HG03025 (cell line): ENCODE data around the gene RAB31.
"Not testable (repeated sequence)": the region's sequence is repeated elsewhere in the genome, so short reads cannot be mapped to it uniquely, and the experiment has no call there.

ENCODE experiments used
- ATAC-seq: cut with Tn5 transposase; IDR thresholded peaks from one replicate; pipeline ENCODE4 v1.9.1; 2021; ENCODE audit warnings: mild to moderate bottlenecking, moderate library complexity; ENCODE audit not compliant: unreplicated experiment, low FRiP score

RAB31 gene

DNA sequence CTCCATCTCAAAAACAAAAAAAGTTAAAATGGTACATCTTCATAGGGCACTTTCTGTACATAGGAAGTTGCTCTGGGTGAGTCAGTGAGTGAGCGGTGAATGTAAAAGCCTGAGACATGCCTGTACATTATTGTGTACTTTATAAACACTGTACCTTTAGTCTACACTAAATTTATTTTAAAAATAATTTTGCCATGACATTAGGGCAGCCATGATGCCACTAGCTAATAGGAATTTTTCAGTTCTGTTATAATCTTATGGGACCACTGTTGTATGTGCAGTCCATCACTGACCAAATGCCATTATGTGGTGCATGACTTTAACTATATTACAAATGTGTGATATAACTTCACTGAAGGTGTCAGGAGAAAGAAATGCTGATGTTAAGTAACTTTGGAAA, 166.6 kb downstream of the RAB31 start:
- no peak for ATAC-seq

DNA sequence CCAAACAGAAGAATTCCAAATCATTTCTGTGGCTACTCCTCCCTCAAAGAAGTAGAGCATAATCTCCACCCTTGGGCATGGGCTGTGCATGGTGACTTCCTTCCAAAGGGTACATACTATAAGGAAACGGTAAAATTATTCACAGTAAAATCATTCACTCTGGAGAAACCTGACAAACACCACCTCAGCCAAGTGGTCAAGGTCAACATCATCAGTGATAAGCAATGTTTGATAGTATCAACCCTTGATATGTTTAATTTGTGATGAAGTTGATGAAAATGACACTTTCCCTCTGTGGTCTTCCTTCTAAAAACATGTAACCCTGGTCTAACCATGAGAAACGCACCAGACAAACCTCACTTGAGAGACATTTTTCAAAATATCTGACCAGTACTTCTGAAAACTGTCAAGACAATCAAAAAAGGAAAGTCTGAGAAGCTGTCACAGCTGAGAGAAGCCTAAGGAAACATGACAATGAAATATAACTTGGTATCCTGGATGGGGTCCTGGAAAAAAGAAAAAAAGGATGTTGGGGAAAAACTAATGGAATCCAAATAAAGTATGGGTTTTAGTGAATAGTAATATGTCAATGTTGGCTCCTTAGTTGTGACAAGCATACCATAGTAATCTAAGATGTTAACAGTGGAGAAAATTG, 168.2 kb downstream of the RAB31 start:
- no peak for ATAC-seq

DNA sequence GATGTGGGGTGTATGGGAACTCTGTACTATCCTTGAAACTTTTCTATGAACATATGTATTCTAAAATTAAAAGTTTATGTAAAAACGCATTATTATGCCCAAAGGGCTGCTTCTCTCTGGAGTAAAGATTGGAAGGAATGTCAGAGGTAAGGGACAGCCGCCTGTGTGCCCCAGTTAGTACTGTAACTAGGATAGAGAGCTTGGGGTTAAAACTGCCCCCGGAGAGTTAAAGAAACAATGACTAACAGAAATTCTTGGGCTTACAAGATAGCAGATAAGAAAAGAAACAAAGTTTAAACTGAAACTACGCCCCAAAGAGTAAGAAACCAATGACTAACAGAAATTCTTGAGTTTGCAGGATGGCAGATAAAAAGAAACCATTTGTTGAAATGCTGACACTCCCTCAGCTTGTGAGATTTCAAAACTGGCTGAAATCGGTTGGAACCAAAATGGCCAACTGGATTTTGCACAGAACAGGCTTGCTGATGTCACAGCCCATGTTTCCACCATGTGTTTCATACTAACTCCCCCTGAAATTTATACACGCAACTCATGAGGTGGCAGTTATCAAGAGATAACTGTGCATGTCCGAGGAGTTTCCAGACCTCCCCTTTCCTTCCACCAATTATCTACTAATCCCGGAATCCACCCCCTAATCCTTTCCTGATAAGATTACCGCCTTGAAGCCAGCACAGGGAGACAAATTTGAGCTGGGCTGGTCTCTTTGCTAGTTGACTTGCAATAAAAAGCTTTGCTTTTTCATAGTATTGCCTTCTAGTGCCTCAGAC, 169.0 kb downstream of the RAB31 start:
- no peak for ATAC-seq

DNA sequence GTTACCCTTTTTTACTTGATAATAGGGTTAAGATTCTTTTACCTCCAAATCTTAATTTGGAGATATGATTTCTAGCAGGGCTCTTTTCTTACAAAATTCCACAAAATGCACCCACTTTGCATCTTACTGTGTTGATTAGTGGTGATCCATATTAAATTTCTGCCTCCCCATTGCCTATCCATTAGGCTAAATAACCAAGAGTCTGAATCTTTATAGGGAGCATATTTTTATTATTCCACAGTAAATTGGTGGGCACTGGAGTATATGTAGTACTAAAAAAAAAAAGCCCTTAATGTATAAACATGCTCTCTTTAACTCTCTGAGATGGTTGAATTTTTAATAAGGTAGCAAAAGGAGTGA, 169.5 kb downstream of the RAB31 start:
- ATAC-seq = no peak

DNA sequence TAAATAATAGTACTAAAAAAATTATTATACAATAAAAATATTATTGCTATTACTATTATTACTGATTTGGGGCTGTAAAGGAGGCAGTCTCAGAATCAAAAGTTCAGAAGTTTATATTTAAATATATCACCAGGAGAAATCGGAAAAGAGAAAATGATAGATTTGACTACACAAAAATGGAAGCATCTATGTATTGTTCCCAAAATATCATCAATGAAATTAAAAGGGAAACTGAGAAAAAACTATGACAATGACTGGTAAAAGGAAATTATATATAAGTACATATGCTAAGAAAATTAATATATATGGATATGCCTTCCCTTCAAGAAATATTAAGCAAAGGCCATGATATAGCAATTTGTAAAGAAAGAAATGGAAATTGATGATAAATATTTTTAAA, 170.0 kb downstream of the RAB31 start:
- ATAC-seq = no peak

DNA sequence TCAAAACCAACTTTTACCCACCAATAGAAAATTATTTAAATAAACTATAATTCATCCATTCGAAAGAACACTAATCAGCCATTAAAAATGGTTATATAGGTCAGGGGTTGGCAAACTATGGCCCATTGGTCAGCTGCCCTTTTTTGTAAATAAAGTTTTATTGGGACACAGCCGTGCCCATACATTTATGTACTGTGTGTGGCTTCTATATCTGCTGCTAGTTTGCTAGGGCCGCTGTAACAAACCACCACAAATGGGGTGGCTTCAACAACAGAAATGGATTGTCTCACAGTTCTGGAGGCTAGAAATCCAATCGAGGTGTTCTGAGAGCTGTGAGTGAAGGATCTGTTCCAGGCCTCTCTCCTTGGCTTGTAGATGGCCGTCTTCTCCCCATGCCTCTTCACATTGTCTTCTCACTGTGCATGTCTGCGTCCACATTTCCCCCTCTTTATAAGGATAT, 170.7 kb downstream of the RAB31 start:
- ATAC-seq = no peak

DNA sequence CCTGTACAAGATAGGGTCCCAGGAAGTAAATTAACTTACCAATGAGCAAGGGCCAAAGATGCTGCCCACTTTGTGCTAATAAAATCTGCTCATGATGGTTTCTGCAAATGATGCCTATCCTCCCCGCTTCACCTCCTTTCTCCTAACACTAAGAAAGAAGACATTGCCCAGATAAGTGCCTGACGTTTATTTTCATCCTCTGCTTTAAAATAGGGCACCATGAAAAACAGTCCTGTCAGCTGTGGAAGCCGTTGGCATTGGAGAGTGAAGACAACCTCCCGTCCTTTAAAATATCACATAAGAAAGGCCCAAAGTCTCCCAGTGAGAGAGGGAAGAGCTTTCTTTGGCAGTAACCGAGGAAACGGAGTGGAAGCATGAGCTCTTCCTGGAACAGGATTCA, 176.0 kb downstream of the RAB31 start:
- no peak for ATAC-seq

DNA sequence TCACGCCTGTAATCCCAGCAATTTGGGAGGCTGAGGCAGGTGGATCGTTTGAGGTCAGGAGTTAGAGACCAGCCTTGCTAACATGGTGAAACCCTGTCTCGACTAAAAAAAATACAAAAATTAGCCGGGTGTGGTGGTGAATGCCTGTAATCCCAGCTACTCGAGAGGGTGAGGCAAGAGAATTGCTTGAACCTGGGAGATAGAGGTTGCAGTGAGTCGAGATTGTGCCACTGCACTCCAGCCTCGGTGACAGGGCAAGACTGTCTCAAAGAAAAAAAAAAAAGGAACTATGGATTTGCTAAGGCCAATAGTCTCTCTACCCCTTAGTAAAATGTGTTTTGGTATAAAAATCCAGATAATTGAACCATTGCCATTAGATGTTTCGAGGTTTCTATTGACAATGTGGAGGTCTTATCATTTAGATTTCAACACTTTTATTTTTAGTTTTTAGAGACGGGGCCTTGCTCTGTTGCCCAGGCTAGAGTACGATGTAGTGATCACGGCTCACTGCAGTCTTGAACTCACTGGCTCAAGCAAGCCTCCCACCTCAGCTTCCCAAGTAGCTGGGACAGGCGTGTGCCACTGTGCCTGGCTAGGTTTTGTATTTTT, 176.5 kb downstream of the RAB31 start:
- no peak for ATAC-seq

DNA sequence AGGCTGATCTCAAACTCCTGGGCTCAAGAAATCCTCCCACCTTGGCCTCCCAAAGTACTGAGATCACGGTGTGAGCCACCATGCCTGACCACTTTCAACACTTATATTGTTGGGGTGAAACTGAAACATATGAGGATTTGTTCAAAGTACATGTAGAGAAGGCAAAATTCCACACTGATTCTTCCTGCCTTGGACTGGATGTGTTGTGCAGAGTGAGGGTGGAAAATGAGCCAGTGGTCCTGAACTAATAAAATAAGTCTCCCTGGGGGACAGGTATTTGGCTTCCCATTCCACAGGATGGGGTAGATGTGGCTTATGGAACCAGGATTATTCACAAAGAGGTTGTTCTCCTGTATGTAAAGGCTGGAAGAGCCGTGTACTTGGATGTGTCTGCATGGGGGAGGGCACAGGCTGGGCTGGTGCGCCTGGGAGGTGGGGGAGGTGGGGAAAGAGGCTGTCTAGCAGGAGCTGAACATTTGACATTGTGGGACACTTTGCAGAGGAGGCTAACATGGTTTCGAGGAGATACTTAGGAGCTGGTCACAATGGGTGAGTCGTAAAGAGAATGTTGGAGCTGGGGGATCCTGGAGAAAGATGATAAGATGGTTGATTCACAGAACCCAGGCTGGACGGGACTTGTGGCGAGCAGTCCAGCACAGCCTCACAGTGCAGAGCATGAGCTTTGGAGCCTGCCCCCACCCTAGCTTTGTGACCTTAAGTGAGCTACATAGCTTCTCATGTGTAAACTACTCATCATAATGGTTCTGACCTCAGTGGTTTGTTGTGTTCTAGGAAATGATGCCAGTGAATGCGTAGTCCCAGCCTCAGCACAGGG, 177.3 kb downstream of the RAB31 start, which contains the start of gene TXNDC2:
TSS of gene TXNDC2 (plus strand) at position 804 of the 835 bp plus-strand sequence. CDS start 708 bp downstream, outside the sequence.
- ATAC-seq = no peak

DNA sequence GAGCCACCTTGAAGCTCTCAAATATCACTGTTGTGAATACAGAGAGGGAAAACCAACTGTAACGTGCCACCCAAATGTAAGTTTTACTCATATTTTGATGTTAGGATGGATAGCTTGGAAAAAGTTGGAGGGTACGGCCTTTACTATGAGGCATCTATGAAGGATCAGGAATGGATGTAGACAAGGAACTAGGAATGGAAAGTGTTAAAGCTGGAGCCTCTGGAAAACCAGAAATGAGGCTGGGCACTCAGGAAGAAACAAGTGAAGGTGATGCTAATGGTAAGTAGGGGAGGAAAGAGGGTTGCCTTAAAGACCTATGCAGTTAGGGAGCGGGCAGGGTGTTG, 177.9 kb downstream of the RAB31 start:
- ATAC-seq = no peak

DNA sequence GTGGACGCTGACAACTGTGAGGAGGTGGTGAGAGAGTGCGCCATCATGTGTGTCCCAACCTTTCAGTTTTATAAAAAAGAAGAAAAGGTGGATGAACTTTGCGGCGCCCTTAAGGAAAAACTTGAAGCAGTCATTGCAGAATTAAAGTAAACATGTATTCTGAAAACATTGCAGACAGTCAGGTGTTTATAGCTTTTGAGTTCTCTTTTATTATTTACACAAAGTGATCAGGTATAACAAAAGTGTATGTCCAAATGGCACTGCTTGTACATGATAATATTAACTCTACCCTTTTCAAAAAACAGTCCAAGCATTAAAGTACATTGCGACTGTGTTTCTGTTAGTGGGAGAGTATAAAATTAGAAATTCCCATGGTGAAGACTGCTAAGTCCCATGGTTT, 179.9 kb downstream of the RAB31 start:
- no peak for ATAC-seq

DNA sequence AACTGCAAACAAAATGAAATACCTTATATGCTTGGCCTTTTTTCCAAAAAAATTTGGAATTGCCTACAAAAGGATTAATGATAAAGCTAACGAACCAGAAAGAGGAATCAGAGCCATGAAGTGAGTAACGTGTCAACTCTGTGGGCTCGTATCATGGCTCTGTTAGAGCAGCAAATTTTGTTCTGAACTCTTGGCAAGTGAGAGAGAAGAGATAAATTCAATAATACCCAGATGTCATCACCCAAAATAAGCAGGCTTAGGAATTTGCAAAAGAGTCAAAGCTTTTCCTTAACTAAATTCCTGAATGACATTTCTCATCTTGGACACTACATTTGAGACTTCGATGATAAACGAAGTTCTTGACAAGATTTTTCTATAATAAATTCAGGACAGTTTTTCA, 182.1 kb downstream of the RAB31 start:
- ATAC-seq = no peak

DNA sequence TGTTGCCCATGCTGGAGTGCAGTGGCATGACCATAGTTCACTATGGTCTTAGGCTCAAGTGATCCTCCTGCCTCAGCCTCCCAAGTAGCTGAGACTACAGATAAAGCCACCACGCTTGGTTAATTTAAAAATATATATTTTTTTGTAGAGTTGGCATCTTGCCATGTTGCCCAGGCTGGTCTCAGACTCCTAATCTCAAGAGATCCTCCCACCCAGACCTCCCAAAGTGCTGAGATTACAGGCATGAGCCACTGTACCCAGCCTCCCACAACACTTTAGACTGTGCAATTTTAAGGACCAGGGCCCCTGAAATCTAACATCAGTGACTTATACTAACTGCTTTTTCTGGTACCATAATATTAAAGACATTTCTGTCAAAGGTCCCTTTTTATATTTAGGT, 182.9 kb downstream of the RAB31 start:
- no peak for ATAC-seq

DNA sequence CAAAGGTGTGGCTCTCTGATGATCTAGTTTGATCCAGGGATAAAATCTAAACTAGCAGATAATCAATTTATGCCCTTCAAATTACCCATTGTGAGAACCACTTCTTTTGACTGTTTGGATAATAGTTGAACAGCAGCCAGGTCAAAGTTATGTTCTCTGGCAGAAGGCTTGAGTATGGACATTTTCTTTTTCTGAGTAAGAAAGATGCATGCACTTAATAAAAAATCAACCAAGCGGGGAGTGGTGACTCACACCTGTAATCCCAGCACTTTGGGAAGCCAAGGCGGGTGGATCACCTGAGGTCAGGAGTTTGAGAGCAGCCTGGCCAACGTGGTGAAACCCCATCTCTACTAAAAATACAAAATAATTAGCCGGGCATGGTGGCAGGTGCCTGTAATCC, 183.4 kb downstream of the RAB31 start:
- not testable (repeated sequence) for ATAC-seq

DNA sequence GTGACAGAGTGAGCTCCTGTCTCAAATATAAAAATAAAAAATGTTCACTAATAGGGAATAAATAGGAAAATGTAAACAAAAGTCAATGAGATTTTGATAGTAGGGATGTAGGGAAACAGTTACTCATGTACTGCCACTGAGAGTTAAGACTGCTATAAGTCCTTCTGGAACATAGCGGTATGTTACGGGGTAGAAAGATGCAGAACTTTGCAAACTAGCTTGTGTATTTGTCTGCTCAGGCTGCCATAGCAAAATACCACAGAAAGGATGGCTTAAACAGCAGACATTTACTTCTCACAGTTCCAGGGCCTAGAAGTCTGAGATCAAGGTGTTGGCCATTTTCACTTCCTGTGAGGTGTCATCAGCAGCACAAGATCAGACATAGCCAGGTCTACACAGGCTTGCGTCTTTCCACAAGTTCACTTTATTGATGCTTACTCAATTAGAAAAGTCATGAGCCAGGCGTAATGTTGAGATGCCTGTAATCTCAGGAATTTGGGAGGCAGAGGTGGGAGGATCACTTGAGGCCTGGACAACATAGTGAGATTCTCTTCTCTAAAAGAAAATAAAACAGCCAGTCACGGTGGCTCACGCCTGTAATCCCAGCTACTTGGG, 186.5 kb downstream of the RAB31 start:
- no peak for ATAC-seq

DNA sequence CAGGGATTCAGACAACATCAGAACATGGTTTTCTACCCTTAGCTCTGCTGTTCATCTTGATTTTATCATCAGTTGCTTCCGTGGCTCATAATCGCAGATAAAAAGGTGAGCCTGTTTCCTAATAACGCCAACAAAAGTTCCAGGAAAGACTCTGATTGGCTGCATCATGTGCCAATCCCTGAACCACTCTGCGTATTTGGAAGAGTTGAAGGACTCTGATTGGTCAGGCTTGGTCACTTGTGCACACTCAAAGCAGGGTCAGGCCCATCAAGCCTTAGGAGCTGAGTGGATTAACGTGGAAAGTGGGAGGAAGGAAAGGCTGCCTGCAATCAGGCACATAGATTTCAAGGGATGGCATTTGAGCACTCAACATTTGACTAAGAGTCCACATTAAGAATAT, 189.0 kb downstream of the RAB31 start:
- no peak for ATAC-seq

DNA sequence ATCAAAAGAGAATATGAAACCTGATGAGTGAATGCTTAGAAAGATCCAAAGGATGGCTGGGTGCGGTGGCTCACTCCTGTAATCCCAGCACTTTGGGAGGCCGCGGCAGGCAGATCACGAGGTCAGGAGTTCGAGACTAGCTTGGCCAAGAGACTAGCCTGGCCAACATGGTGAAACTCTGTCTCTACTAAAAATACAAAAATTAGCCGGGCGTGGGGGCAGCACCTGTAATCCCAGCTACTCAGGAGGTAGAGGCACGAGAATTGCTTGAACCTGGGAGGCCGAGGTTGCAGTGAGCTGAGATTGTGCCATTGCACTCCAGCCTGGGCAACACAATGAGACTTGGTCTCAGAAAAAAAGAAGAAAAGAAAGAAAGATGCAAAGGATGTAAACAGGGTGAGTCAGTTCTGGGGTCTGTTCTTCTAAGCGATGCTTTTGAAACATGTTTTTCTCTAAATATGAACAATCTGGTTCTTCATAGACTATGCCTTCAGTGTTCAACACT, 189.7 kb downstream of the RAB31 start:
- ATAC-seq = not testable (repeated sequence)

DNA sequence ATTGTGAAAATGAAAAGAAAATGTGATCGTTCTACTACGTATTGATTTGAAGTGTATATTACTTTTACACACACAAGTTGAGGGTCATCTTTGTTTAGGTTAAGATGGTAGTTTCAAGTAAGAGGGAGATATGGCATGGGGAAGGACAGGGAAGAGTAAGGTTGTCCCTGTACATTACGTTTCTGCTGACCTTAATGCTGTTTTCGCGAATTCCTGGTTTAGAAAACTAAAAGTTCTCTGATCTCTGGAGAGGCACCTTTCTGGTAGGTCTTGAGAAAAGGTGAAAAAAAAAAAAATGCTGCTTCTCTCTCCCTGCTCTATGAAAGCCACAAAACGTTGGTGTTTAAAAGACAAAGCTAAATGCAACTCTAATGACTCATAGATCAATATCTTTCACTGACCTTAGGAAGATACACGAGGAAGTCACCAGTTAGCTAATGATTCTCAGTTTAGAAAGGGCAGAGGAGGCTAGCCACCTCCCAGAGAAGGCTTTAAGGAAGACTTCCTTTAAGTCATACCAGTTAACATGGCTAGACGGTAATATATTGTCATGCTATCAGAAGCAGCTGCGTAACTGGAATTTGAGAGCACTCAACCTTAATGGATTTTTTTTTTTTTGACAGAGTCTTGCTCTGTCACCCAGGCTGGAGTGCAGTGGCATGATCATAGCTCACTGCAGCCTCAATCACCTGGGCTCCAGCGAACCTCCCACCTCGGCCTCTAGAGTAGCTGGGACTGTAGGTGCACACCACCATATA, 190.9 kb downstream of the RAB31 start:
- ATAC-seq = no peak

DNA sequence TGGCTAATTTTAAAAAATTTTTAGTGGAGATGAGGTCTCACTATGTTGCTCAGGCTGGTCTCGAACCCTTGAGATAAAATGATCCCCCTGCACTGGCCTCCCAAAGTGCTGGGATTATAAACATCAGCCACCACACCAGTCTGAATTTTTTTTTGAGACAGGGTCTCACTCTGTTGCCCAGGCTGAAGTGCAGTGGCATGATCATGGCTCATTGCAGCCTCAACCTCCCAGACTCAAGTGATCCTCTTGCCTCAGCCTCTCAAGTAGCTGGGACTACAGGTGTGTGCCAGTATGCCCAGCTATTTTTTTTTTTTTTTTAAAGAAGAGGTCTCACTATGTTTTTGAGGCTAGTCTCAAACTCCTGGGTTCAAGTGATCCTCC, 191.4 kb downstream of the RAB31 start:
- not testable (repeated sequence) for ATAC-seq

DNA sequence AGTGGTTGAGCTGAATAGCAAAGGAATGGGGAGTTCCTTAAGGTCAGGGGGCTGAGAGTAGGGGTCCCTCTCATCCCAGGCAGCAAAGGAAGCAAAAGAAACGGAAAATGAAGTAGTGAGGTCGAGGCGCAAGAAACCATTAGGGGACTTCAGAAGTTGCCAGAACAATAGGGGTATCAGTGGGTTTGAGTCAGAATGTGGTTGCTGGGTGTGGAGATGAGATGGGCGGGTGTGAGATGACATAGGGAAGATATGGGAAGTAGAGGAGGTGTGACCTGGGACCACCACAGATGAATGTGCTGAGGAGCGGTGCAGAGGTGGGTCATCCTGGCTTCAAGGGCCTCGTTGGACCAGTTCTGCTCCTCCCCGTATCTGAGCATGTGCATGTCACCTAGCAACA, 192.6 kb downstream of the RAB31 start:
- ATAC-seq = no peak
